A549 (cell line): ENCODE results near the gene TAF5. TPM values are rescaled to one million over a fixed set of nuclear protein-coding genes. Genes with fewer than 3 reads are reported as not detected.
A peak's percentile ranks its signal among the peaks of the same experiment; 100 is the strongest.

Experiments
- ATAC-seq, 2 experiments: fragments of 200-7000 bp in 1 of 2; fragments of >200 bp in 1 of 2; cut with Nextera tagmentation in 1 of 2; cut with Tn5 transposase in 1 of 2; 3 replicates each; pipeline versions ENCODE4 v1.8.0 to v1.9.1; 2018 to 2020; ENCODE audit warnings: mild to moderate bottlenecking in 1 of 2, moderate library complexity in 1 of 2
- CTCF ChIA-PET: fragments of 300-600 bp; sonication (Branson Sonifier 250); formaldehyde crosslinking; extraction: SDS; loops from one replicate; lab custom pipeline; 2021; ENCODE audit warnings: antibody characterized with exemption, inconsistent platforms; lab: Yijun Ruan, JAX
- POLR2A ChIA-PET: fragments of 350-600 bp; formaldehyde crosslinking; extraction: SDS; loops from one replicate; lab custom pipeline; 2021; ENCODE audit warnings: antibody characterized with exemption, inconsistent platforms; lab: Yijun Ruan, JAX
- DNase-seq, 2 experiments: peaks; one replicate each; pipeline versions ENCODE4 v3.0.0 to v3.0.0-alpha.2; 2011 to 2016; ENCODE audit warnings: low read depth in 1 of 2, low spot score in 1 of 2
- FAIRE-seq: peaks from 2 replicates; lab custom pipeline; 2011; peaks lifted over from hg19 to GRCh38; lab: Jason Lieb, UNC
- H3K27ac ChIP-seq, 2 experiments: fragments of >200 bp; sonication (Bioruptor Twin); formaldehyde crosslinking; 3 replicates each; pipeline ENCODE4 v1.5.1; 2016 to 2017
- H3K4me1 ChIP-seq: fragments of >200 bp; sonication (Bioruptor Twin); formaldehyde crosslinking; 3 replicates; pipeline ENCODE4 v1.6.1; 2016
- H3K4me2 ChIP-seq: fragments of >200 bp; sonication (Bioruptor Twin); formaldehyde crosslinking; 3 replicates; pipeline ENCODE4 v1.6.1; 2016
- H3K4me3 ChIP-seq: fragments of >200 bp; sonication (Bioruptor Twin); formaldehyde crosslinking; 3 replicates; pipeline ENCODE4 v1.5.1; 2016
- H3K9me3 ChIP-seq: fragments of >200 bp; sonication (Bioruptor Twin); formaldehyde crosslinking; 3 replicates; pipeline ENCODE4 v1.6.1; 2016
- BHLHE40 ChIP-seq: IDR thresholded peaks from 2 replicates; pipeline ENCODE4 v1.6.1; 2012; ENCODE audit warnings: low read depth, low read length, inconsistent platforms
- CEBPB ChIP-seq, 2 experiments: fragments of >200 bp in 1 of 2; sonication (Bioruptor Twin) in 1 of 2; formaldehyde crosslinking in 1 of 2; IDR thresholded peaks; 2 replicates each; pipeline ENCODE4 v1.6.1; 2012 to 2016
- CTCF ChIP-seq: fragments of >200 bp; sonication (Bioruptor Twin); formaldehyde crosslinking; IDR thresholded peaks from 3 replicates; pipeline ENCODE4 v1.5.1; 2016
- EHMT2 ChIP-seq: fragments of 200-600 bp; sonication (generic); IDR thresholded peaks from 2 replicates; pipeline ENCODE4 v1.6.1; 2016; ENCODE audit warnings: antibody characterized with exemption, low read depth, mild to moderate bottlenecking, moderate library complexity
- EP300 ChIP-seq, 2 experiments: fragments of >200 bp; sonication (Bioruptor Twin); formaldehyde crosslinking; IDR thresholded peaks; 2 replicates in 1 of 2; 3 replicates in 1 of 2; pipeline ENCODE4 v1.6.1; 2016 to 2017
- GATA3 ChIP-seq: IDR thresholded peaks from 2 replicates; pipeline ENCODE4 v1.6.1; 2012; ENCODE audit warnings: borderline replicate concordance
- HEYL ChIP-seq: fragments of 250-450 bp; sonication (Bioruptor Pico); IDR thresholded peaks from 2 replicates; pipeline ENCODE4 v1.8.0; 2021; ENCODE audit warnings: mild to moderate bottlenecking, moderate library complexity
- HOXA7 ChIP-seq: fragments of 250-450 bp; sonication (Bioruptor Pico); IDR thresholded peaks from 2 replicates; pipeline ENCODE4 v1.5.0; 2020; ENCODE audit warnings: mild to moderate bottlenecking, moderate library complexity
- MAZ ChIP-seq: fragments of 150-350 bp; IDR thresholded peaks from 2 replicates; pipeline ENCODE4 v1.6.1; 2014; ENCODE audit warnings: antibody characterized with exemption, low read depth, low read length, borderline replicate concordance
- NR3C1 ChIP-seq: fragments of >200 bp; sonication (Bioruptor Twin); formaldehyde crosslinking; IDR thresholded peaks from 3 replicates; pipeline ENCODE4 v1.6.1; 2017
- PHF8 ChIP-seq: fragments of 200-600 bp; sonication (generic); IDR thresholded peaks from 2 replicates; pipeline ENCODE4 v1.6.1; 2016; ENCODE audit warnings: low read depth, mild to moderate bottlenecking, antibody characterized with exemption, moderate library complexity, borderline replicate concordance
- RAD21 ChIP-seq, 2 experiments: fragments of >200 bp in 1 of 2; sonication (Bioruptor Twin) in 1 of 2; formaldehyde crosslinking in 1 of 2; IDR thresholded peaks in 1 of 2; conservative IDR thresholded peaks in 1 of 2; 2 replicates in 1 of 2; 3 replicates in 1 of 2; pipeline ENCODE4 v1.6.1; 2012 to 2018; ENCODE audit warnings: inconsistent platforms in 1 of 2
- SMC3 ChIP-seq: fragments of >200 bp; sonication (Bioruptor Twin); formaldehyde crosslinking; IDR thresholded peaks from 3 replicates; pipeline ENCODE4 v1.6.1; 2018; ENCODE audit warnings: inconsistent platforms
- TP53 ChIP-seq: fragments of 250-450 bp; sonication (Bioruptor Pico); IDR thresholded peaks from 2 replicates; pipeline ENCODE4 v1.5.0; 2021; ENCODE audit warnings: mild to moderate bottlenecking, moderate library complexity
- USF2 ChIP-seq: fragments of 450-650 bp; IDR thresholded peaks from 2 replicates; pipeline ENCODE4 v1.6.1; 2014; ENCODE audit warnings: antibody characterized with exemption
- ZC3H11A ChIP-seq: fragments of 450-650 bp; IDR thresholded peaks from 2 replicates; pipeline ENCODE4 v1.6.1; 2014; ENCODE audit warnings: antibody characterized with exemption, mild to moderate bottlenecking
- WGBS: methylation state at CpG from one replicate; pipeline ENCODE4 v1.1.6; 2017; ENCODE audit errors: missing lambda C conversion rate; 5-methylcytosine and 5-hydroxymethylcytosine counted together
- polyA plus RNA-seq, 4 experiments: library from polyadenylated mRNA; depleted of rRNA in 3 of 4; stranded (reverse); fragments of >200 nt; fragmentation: RNase III in 1 of 4; extraction: RNeasy Plus Mini Kit Qiagen cat#74134 plus additional on column Dnase treatment in 1 of 4; gene quantifications; 2 replicates in 3 of 4; 3 replicates in 1 of 4; pipeline ENCODE4 v1.2.3, GENCODE V29; 2011 to 2017
- TF ChIP-seq, protein P1 (sequence below): fragments of 250-450 bp; sonication (Bioruptor Pico); IDR thresholded peaks from 2 replicates; pipeline ENCODE4 v1.5.0; 2021; ENCODE audit warnings: mild to moderate bottlenecking, moderate library complexity, borderline replicate concordance
- TF ChIP-seq, protein P2 (sequence below): IDR thresholded peaks from 2 replicates; pipeline ENCODE4 v1.6.1; 2012

Gene TAF5
- polyA plus RNA-seq, 2 of the 4 experiments (the other 2 are of a cell fraction): 4.1 to 5.3 TPM

- WGBS: 91% methylated on average over 7 of the region's 7 CpGs
- no peaks in the 10 kb centered on the region for H3K9me3 ChIP-seq
- H3K4me2 ChIP-seq: no peak overlapping the region
- no peaks in the 10 kb centered on the region for H3K4me1 ChIP-seq
- ATAC-seq (no peak), DNase-seq (no peak), FAIRE-seq (no peak)
- CTCF ChIA-PET: no interaction called here
- POLR2A ChIA-PET: no interaction called here
- no peak overlapping the region for H3K4me3 ChIP-seq
- no peak overlapping the region for H3K27ac ChIP-seq
- no peak for TF ChIP-seq TP53 (CRISPR knock-in tag)
- no peak for TF ChIP-seq MAZ
- TF ChIP-seq NR3C1: no peak
- no peak for TF ChIP-seq HEYL (CRISPR knock-in tag)
- TF ChIP-seq, protein P1, sequence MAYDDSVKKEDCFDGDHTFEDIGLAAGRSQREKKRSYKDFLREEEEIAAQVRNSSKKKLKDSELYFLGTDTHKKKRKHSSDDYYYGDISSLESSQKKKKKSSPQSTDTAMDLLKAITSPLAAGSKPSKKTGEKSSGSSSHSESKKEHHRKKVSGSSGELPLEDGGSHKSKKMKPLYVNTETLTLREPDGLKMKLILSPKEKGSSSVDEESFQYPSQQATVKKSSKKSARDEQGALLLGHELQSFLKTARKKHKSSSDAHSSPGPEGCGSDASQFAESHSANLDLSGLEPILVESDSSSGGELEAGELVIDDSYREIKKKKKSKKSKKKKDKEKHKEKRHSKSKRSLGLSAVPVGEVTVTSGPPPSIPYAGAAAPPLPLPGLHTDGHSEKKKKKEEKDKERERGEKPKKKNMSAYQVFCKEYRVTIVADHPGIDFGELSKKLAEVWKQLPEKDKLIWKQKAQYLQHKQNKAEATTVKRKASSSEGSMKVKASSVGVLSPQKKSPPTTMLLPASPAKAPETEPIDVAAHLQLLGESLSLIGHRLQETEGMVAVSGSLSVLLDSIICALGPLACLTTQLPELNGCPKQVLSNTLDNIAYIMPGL: no peak
- TF ChIP-seq HOXA7 (CRISPR knock-in tag): no peak
- TF ChIP-seq ZC3H11A: no peak
- no peak for TF ChIP-seq USF2
- TF ChIP-seq PHF8: no peak
- TF ChIP-seq, protein P2, sequence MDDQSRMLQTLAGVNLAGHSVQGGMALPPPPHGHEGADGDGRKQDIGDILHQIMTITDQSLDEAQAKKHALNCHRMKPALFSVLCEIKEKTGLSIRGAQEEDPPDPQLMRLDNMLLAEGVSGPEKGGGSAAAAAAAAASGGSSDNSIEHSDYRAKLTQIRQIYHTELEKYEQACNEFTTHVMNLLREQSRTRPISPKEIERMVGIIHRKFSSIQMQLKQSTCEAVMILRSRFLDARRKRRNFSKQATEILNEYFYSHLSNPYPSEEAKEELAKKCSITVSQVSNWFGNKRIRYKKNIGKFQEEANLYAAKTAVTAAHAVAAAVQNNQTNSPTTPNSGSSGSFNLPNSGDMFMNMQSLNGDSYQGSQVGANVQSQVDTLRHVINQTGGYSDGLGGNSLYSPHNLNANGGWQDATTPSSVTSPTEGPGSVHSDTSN: no peak
- no peak for TF ChIP-seq GATA3
- no peak for TF ChIP-seq CTCF
Measured at GRCh38 chr10:103327906-103328305, 39.9 kb upstream of the TAF5 start.

- no peak for ATAC-seq
- H3K27ac ChIP-seq: no peak overlapping the region
- no peak for TF ChIP-seq EHMT2
- peak in 1 of 2 experiments; percentile 11; a peak in 1 of 4 replicates for TF ChIP-seq CEBPB (IDR thresholded peaks at IDR 0.05)
- TF ChIP-seq, protein P2: no peak
- TF ChIP-seq BHLHE40: no peak
- TF ChIP-seq RAD21 (conservative IDR thresholded peaks at IDR 0.05 in 1 of 2, IDR thresholded peaks at IDR 0.05 in 1 of 2): peak; percentile 60 to 79
- no peak for TF ChIP-seq EP300 (IDR thresholded peaks at IDR 0.05)
- peak; percentile 69; the same call in 2 of the 3 replicates for TF ChIP-seq CTCF
- peak; percentile 76 for TF ChIP-seq SMC3
- TF ChIP-seq, all 56 proteins: peak for 4
- CTCF ChIA-PET: interaction anchor here (0.6 to 4.2 kb wide), 42 partner anchors 7 to 518 kb away, joined by 3 to 29 read pairs (median 4); partner anchors contain the start of genes CNNM2, INA, NT5C2 and PCGF6
- Histone ChIP-seq H3K4me2 (no peak overlapping the region), H3K4me3 (no peak overlapping the region), H3K4me1 (no peaks in the 10 kb centered on the region), H3K9me3 (no peaks in the 10 kb centered on the region)
- DNase-seq: peak; percentile 34 to 35
- peak; percentile 43 for FAIRE-seq
- POLR2A ChIA-PET: no interaction called here
- WGBS: 43% methylated on average over 2 of the region's 2 CpGs
Measured at GRCh38 chr10:103333934-103334520, 33.7 kb upstream of the TAF5 start.
